Lung (tissue), 16 donors: ENCODE data around the gene CAMKK2. TPM values are rescaled to one million over a fixed set of nuclear protein-coding genes. Genes with fewer than 3 reads are reported as not detected.

Experiments used
- ATAC-seq: fragments of 200-7000 bp; cut with Tn5 transposase; one replicate; pipeline ENCODE4 v1.9.1; 2020; ENCODE audit warnings: moderate number of reproducible peaks; ENCODE audit not compliant: insufficient read depth, low FRiP score
- DNase-seq, 3 donors: peaks; one replicate each; pipeline ENCODE4 v3.0.0-alpha.2; 2013 to 2017
- H3K27ac ChIP-seq, 2 donors: one replicate each; pipeline ENCODE4 v1.5.1; 2013; ENCODE audit warnings: mild to moderate bottlenecking in 2 of 2, moderate library complexity in 2 of 2, control low read depth in 1 of 2, inconsistent platforms in 1 of 2, low read depth in 1 of 2, low read length in 1 of 2
- H3K27me3 ChIP-seq, 3 donors: one replicate each; pipeline ENCODE4 v1.5.1; 2013; ENCODE audit warnings: low read length in 2 of 3; ENCODE audit not compliant: control insufficient read depth in 3 of 3, insufficient read depth in 3 of 3
- H3K36me3 ChIP-seq, 4 donors: one replicate each; pipeline ENCODE4 v1.5.1; 2013; ENCODE audit warnings: low read length in 4 of 4, mild to moderate bottlenecking in 1 of 4, moderate library complexity in 1 of 4; ENCODE audit not compliant: control insufficient read depth in 4 of 4, insufficient read depth in 4 of 4
- H3K4me1 ChIP-seq, 5 donors: one replicate each; pipeline ENCODE4 v1.5.1; 2013; ENCODE audit warnings: low read length in 5 of 5, mild to moderate bottlenecking in 2 of 5, moderate library complexity in 1 of 5; ENCODE audit not compliant: control insufficient read depth in 5 of 5, insufficient read depth in 5 of 5
- H3K4me3 ChIP-seq: one replicate; pipeline ENCODE4 v1.5.1; 2013; ENCODE audit warnings: mild to moderate bottlenecking, control low read depth, moderate library complexity
- H3K9ac ChIP-seq, 2 donors: one replicate each; pipeline ENCODE4 v1.5.1; 2013; ENCODE audit warnings: low read length in 2 of 2, control low read depth in 1 of 2; ENCODE audit not compliant: insufficient read depth in 1 of 2
- H3K9me3 ChIP-seq, 4 donors: one replicate each; pipeline ENCODE4 v1.5.1; 2013; ENCODE audit warnings: low read length in 3 of 4, mild to moderate bottlenecking in 1 of 4, moderate library complexity in 1 of 4; ENCODE audit not compliant: control insufficient read depth in 4 of 4, insufficient read depth in 3 of 4
- WGBS, 2 donors: extraction: QIAGEN DNeasy Blood & Tissue Kit; methylation state at CpG; one replicate each; pipeline ENCODE4 v1.1.7; 2013; 5-methylcytosine and 5-hydroxymethylcytosine counted together
- long read RNA-seq, 5 donors: transcript quantifications; one replicate each; lab custom pipeline, GENCODE V29; 2026
- polyA plus RNA-seq, 2 donors: library from polyadenylated mRNA; stranded (reverse); fragments of 200-250 nt; gene quantifications; one replicate each; pipeline ENCODE4 v1.2.1, GENCODE V29; 2013
- total RNA-seq, 2 donors: library from RNA; depleted of rRNA in 1 of 2; stranded (reverse); fragments of >200 nt in 1 of 2; gene quantifications; one replicate each; pipeline ENCODE4 v1.2.1, GENCODE V29; 2014 to 2021
- TF ChIP-seq, protein P1 (sequence below): IDR thresholded peaks from 2 replicates; pipeline ENCODE4 v1.5.1; 2012; ENCODE audit warnings: mild to moderate bottlenecking; ENCODE audit errors: control extremely low read depth, extremely low read depth
- donor health status: control.
- donor health status: control.
- donor health status: Bipolar disorder and iron deficiency.
- donor health status: healthy.
- donor health status: DM: yes; HTN: yes; CAD: no.

The CAMKK2 gene
- total RNA-seq (10 to 100 TPM; 26.3 to 45.8 TPM), polyA plus RNA-seq (10 to 100 TPM; 12.0 to 46.3 TPM)
- long read RNA-seq, donor 1, partial matches to known transcripts, result 0 of 3 reads
- long read RNA-seq, donor 1, other reads (novel, unspliced or antisense), result 0 of 3 reads
- long read RNA-seq, donor 2, partial matches to known transcripts, result 0 of 1 reads
- long read RNA-seq, donor 2, other reads (novel, unspliced or antisense), result 0 of 1 reads
- long read RNA-seq, donor 3, partial matches to known transcripts, result 0 of 4 reads
- long read RNA-seq, donor 3, other reads (novel, unspliced or antisense), result 0 of 4 reads
- long read RNA-seq, donor 4, partial matches to known transcripts, result 0 of 1 reads
- long read RNA-seq, donor 4, other reads (novel, unspliced or antisense), result 0 of 1 reads
- long read RNA-seq, donor 5, partial matches to known transcripts, result 0 of 3 reads
- long read RNA-seq, donor 5, other reads (novel, unspliced or antisense), result 0 of 3 reads

DNA sequence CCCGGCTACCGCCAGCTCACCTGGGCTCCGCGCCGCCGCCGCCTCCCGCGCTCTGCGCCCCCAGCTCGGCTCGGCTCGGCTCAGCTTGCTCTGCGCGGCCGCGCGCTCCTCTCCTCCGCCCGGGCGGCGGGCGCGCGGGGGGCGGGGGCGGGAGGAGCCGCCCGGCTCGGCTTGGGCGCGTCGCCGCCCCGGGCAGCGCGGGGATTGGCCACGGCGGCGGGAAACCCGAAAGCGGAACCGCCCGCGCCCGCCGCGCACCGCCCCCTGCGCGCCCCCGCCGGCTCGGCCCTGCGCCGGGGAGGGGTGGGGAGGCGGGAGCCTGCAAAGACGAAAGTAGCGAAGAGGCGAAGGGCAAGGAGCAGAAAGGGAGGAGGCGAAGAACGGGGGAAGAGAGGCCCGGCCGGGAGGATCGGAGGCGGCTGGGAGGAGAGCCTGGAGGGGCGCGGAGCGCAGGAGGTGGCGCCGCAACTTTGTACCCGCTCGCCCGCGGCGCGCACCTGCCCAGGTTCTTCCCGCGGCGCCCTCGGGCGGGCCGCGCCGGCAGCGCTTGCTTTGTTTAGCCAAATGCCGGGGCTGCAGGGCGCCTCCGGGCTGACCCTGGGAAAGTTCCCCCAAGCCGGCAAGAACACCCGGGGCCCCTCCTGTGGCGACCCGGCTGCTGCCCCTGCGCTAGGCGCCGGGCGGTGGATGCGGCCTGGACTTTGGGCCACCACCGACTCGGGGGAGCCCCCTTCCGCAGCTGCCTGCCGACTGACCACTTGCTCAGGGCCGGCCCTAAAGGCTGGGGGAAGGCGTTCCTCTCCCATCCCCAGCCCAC lies at the start of gene CAMKK2:
CAMKK2 (minus strand) TSS at position 92 of the 817 bp plus-strand sequence. CDS start 22,183 bp downstream, outside the sequence.
- Histone ChIP-seq H3K27me3 (no peaks in the 10 kb centered on the region), H3K36me3 (peaks cover 0 to 2% (median 0%) of the 10 kb centered on the region in 4 donors), H3K27ac (peak within 1 kb of the TSS; percentile 75 to 89), H3K9ac (peak within 1 kb of the TSS; percentile 49 to 72), H3K9me3 (no peaks in the 10 kb centered on the region), H3K4me1 (peaks cover 0 to 18% (median 6%) of the 10 kb centered on the region in 5 donors), H3K4me3 (peak within 1 kb of the TSS; percentile 85)
- peak; percentile 92 for ATAC-seq
- 0 to 1% methylated on average over 33 to 104 of the region's 104 CpGs for WGBS, 2 donors
- peak; percentile 89 to 94 (median 91) for DNase-seq
- TF ChIP-seq, protein P1, sequence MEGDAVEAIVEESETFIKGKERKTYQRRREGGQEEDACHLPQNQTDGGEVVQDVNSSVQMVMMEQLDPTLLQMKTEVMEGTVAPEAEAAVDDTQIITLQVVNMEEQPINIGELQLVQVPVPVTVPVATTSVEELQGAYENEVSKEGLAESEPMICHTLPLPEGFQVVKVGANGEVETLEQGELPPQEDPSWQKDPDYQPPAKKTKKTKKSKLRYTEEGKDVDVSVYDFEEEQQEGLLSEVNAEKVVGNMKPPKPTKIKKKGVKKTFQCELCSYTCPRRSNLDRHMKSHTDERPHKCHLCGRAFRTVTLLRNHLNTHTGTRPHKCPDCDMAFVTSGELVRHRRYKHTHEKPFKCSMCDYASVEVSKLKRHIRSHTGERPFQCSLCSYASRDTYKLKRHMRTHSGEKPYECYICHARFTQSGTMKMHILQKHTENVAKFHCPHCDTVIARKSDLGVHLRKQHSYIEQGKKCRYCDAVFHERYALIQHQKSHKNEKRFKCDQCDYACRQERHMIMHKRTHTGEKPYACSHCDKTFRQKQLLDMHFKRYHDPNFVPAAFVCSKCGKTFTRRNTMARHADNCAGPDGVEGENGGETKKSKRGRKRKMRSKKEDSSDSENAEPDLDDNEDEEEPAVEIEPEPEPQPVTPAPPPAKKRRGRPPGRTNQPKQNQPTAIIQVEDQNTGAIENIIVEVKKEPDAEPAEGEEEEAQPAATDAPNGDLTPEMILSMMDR, result no peak

DNA sequence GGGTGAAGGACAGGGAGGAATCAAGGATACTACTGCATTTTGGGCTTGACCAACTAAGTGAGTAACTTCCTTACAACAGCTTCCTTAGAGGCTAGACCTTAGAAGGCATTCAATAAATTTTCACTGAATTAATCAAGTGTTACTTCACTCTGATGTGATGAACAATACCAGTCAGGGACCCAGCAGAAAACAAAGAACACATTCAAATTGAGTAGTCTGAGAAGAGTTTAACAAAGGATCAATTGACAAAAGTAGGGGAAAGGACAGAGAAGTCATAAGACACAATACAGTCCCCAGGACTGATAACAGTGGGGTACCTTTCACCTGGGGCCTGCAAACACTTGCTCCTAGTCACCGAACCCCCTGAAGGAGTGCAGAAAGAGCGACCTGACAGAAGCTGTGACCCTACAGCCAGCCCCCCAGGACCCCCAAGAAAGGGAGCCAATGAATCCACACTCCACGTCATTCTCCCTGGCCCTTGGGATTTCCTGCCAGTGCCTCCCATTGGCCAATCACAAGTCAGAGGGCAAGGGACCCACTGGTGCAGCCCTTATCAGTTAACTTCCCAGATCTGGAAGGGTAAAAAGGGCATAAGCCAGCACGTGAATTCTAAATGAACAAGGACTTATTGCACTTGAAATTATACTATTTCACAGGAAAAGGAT lies 48.8 kb upstream of the CAMKK2 start:
- peaks cover 26 to 36% (median 32%) of the 10 kb centered on the region in 4 donors for H3K36me3 ChIP-seq
- ATAC-seq (no peak), DNase-seq (no peak)
- TF ChIP-seq, protein P1, result no peak
- 85 to 87% methylated on average over 4 of the region's 4 CpGs for WGBS, 2 donors
- H3K27ac ChIP-seq, result no peak overlapping the region
- no peak overlapping the region for H3K4me3 ChIP-seq
- no peaks in the 10 kb centered on the region for H3K4me1 ChIP-seq
- H3K9ac ChIP-seq, result no peak overlapping the region
- H3K9me3 ChIP-seq, result no peaks in the 10 kb centered on the region
- H3K27me3 ChIP-seq, result no peaks in the 10 kb centered on the region

GRCh38 chr12:121344506-121344905 lies 48.0 kb upstream of the CAMKK2 start:
- peaks cover 26 to 36% (median 32%) of the 10 kb centered on the region in 4 donors for H3K36me3 ChIP-seq
- no peak for ATAC-seq
- no peak overlapping the region for H3K27ac ChIP-seq

More at GRCh38 chr12:121344506-121344905, 48.0 kb upstream of the CAMKK2 start:
- TF ChIP-seq, protein P1, result no peak
- Histone ChIP-seq H3K9ac (no peak overlapping the region), H3K9me3 (no peaks in the 10 kb centered on the region), H3K4me3 (no peak overlapping the region), H3K27me3 (no peaks in the 10 kb centered on the region), H3K4me1 (no peaks in the 10 kb centered on the region)
- WGBS, 2 donors, result 88 to 92% methylated on average over 3 of the region's 3 CpGs
- no peak for DNase-seq
